H1 (cell line): ENCODE data around the gene NEK4. TPM values are rescaled to one million over a fixed set of nuclear protein-coding genes. Genes with fewer than 3 reads are reported as not detected.

Experiments used
- CTCF ChIA-PET: fragments of 300-600 bp; sonication (Branson Sonifier 250); formaldehyde crosslinking; loops from one replicate; lab custom pipeline; 2021; ENCODE audit not compliant: partially characterized antibody; lab: Charles Lee
- POLR2A ChIA-PET: fragments of 300-600 bp; sonication (Branson Sonifier 250); formaldehyde crosslinking; loops from one replicate; lab custom pipeline; 2021; ENCODE audit warnings: inconsistent platforms; ENCODE audit not compliant: partially characterized antibody; lab: Charles Lee
- DNase-seq, 2 experiments: peaks; one replicate each; pipeline versions ENCODE4 v3.0.0 to v3.0.0-alpha.2; 2010 to 2022; ENCODE audit warnings: low spot score in 2 of 2, low read depth in 1 of 2, mixed read lengths in 1 of 2
- FAIRE-seq: peaks from 2 replicates; lab custom pipeline; 2011; peaks lifted over from hg19 to GRCh38; lab: Jason Lieb, UNC
- H2AFZ ChIP-seq: 2 replicates; pipeline ENCODE4 v1.8.1; 2012; ENCODE audit warnings: low read length, inconsistent platforms
- H2AK5ac ChIP-seq: 2 replicates; pipeline ENCODE4 v1.6.1; 2013; ENCODE audit warnings: low read depth, low read length
- H2BK120ac ChIP-seq: replicated peaks from 2 replicates; pipeline ENCODE3; 2013; ENCODE audit warnings: low read depth, low read length, inconsistent platforms
- H2BK12ac ChIP-seq: 2 replicates; pipeline ENCODE4 v1.6.1; 2013; ENCODE audit warnings: low read depth, low read length
- H2BK15ac ChIP-seq: 2 replicates; pipeline ENCODE4 v1.6.1; 2013; ENCODE audit warnings: low read length
- H2BK20ac ChIP-seq: 2 replicates; pipeline ENCODE4 v1.6.1; 2013; ENCODE audit warnings: low read length
- H2BK5ac ChIP-seq: 2 replicates; pipeline ENCODE4 v1.6.1; 2013; ENCODE audit warnings: low read depth, low read length
- H3K14ac ChIP-seq: 2 replicates; pipeline ENCODE4 v1.6.1; 2013; ENCODE audit warnings: inconsistent platforms; ENCODE audit not compliant: insufficient read length
- H3K18ac ChIP-seq: 2 replicates; pipeline ENCODE4 v1.6.1; 2013; ENCODE audit warnings: low read length; ENCODE audit errors: extremely low read depth
- H3K23ac ChIP-seq: 2 replicates; pipeline ENCODE4 v1.6.1; 2013; ENCODE audit warnings: inconsistent platforms; ENCODE audit not compliant: insufficient read length
- H3K23me2 ChIP-seq: 2 replicates; pipeline ENCODE4 v1.6.1; 2013; ENCODE audit warnings: low read depth, low read length
- H3K27ac ChIP-seq: 2 replicates; pipeline ENCODE4 v1.6.1; 2011; ENCODE audit warnings: low read depth, low read length, inconsistent platforms
- H3K27me3 ChIP-seq, 4 experiments: replicated peaks in 1 of 4; 1 replicate in 1 of 4; 2 replicates in 3 of 4; pipeline versions ENCODE4 v1.6.1 to v1.8.1; 2011 to 2013; ENCODE audit warnings: low read length in 3 of 4, mild to moderate bottlenecking in 3 of 4, inconsistent platforms in 2 of 4, mixed read lengths in 2 of 4, moderate library complexity in 1 of 4; ENCODE audit not compliant: control insufficient read depth in 3 of 4, insufficient read depth in 3 of 4; ENCODE audit errors: extremely low read depth in 1 of 4
- H3K36me3 ChIP-seq, 4 experiments: 2 replicates each; pipeline versions ENCODE4 v1.6.1 to v1.8.1; 2011 to 2013; ENCODE audit warnings: mild to moderate bottlenecking in 4 of 4, low read length in 3 of 4, moderate library complexity in 2 of 4, control low read depth in 1 of 4, inconsistent platforms in 1 of 4; ENCODE audit not compliant: insufficient read depth in 4 of 4, control insufficient read depth in 2 of 4
- H3K4ac ChIP-seq: replicated peaks from 2 replicates; pipeline ENCODE3; 2013; ENCODE audit warnings: low read length, low read depth, mixed read lengths, inconsistent platforms; ENCODE audit not compliant: insufficient read length
- H3K4me1 ChIP-seq, 4 experiments: replicated peaks in 1 of 4; 1 replicate in 1 of 4; 2 replicates in 3 of 4; pipeline versions ENCODE4 v1.6.1 to v1.8.1; 2011 to 2013; ENCODE audit warnings: low read length in 3 of 4, inconsistent platforms in 2 of 4, mixed read lengths in 1 of 4; ENCODE audit not compliant: insufficient read depth in 4 of 4, control insufficient read depth in 3 of 4
- H3K4me2 ChIP-seq, 2 experiments: 2 replicates each; pipeline versions ENCODE4 v1.6.1 to v1.8.1; 2011 to 2013; ENCODE audit warnings: low read depth in 2 of 2, low read length in 2 of 2, control low read depth in 1 of 2, inconsistent platforms in 1 of 2, mild to moderate bottlenecking in 1 of 2; ENCODE audit not compliant: insufficient read depth in 1 of 2
- H3K4me3 ChIP-seq, 4 experiments: fragments of 200-600, 300-600 bp in 1 of 4; sonication (generic), shearing (Covaris generic), sonication (Bioruptor Twin) in 1 of 4; 2 replicates each; pipeline versions ENCODE4 v1.5.1 to v1.8.1; 2011 to 2016; ENCODE audit warnings: low read length in 4 of 4, low read depth in 3 of 4, control low read depth in 2 of 4, inconsistent platforms in 2 of 4, mild to moderate bottlenecking in 2 of 4, mixed read lengths in 1 of 4, moderate library complexity in 1 of 4; ENCODE audit not compliant: insufficient read depth in 2 of 4; ENCODE audit errors: extremely low read depth in 1 of 4
- H3K56ac ChIP-seq: replicated peaks from 2 replicates; pipeline ENCODE3; 2013; ENCODE audit warnings: low read depth, mild to moderate bottlenecking, mixed read lengths, low read length, inconsistent platforms; ENCODE audit not compliant: insufficient read length
- H3K79me1 ChIP-seq: 2 replicates; pipeline ENCODE4 v1.6.1; 2013; ENCODE audit warnings: low read depth, low read length, control low read depth
- H3K79me2 ChIP-seq, 2 experiments: 2 replicates each; pipeline versions ENCODE4 v1.6.1 to v1.8.1; 2012 to 2013; ENCODE audit warnings: low read length in 2 of 2, mild to moderate bottlenecking in 2 of 2, inconsistent platforms in 1 of 2; ENCODE audit not compliant: insufficient read depth in 2 of 2, control insufficient read depth in 1 of 2
- H3K9ac ChIP-seq, 4 experiments: replicated peaks in 1 of 4; 1 replicate in 1 of 4; 2 replicates in 3 of 4; pipeline versions ENCODE4 v1.6.1 to v1.8.1; 2011 to 2013; ENCODE audit warnings: low read depth in 3 of 4, low read length in 3 of 4, control low read depth in 2 of 4, mild to moderate bottlenecking in 2 of 4, moderate library complexity in 2 of 4, inconsistent platforms in 1 of 4; ENCODE audit errors: extremely low read depth in 1 of 4
- H3K9me3 ChIP-seq, 2 experiments: 2 replicates each; pipeline versions ENCODE4 v1.6.1 to v1.8.1; 2012 to 2013; ENCODE audit warnings: mild to moderate bottlenecking in 2 of 2, moderate library complexity in 2 of 2, control low read depth in 1 of 2, inconsistent platforms in 1 of 2, low read depth in 1 of 2, low read length in 1 of 2, mixed read lengths in 1 of 2; ENCODE audit not compliant: insufficient read depth in 2 of 2
- H4K20me1 ChIP-seq, 2 experiments: replicated peaks in 1 of 2; 2 replicates each; pipeline versions ENCODE3 to v1.8.1; 2011 to 2013; ENCODE audit warnings: inconsistent platforms in 2 of 2, low read length in 2 of 2, mild to moderate bottlenecking in 1 of 2; ENCODE audit not compliant: insufficient read depth in 2 of 2, control insufficient read depth in 1 of 2
- H4K5ac ChIP-seq: 2 replicates; pipeline ENCODE4 v1.6.1; 2013; ENCODE audit warnings: low read length, low read depth, mixed read lengths, inconsistent platforms; ENCODE audit not compliant: insufficient read length
- H4K8ac ChIP-seq: 2 replicates; pipeline ENCODE4 v1.8.0; 2013; ENCODE audit warnings: mild to moderate bottlenecking, moderate library complexity, low read length, inconsistent platforms; ENCODE audit not compliant: insufficient read depth; ENCODE audit errors: extremely low read depth
- H4K91ac ChIP-seq: replicated peaks from 2 replicates; pipeline ENCODE3; 2013; ENCODE audit warnings: low read length, mixed read lengths, inconsistent platforms; ENCODE audit not compliant: insufficient read length
- BRCA1 ChIP-seq: IDR thresholded peaks from 2 replicates; pipeline ENCODE4 v1.6.1; 2012; ENCODE audit warnings: low read depth, low read length, improper control_type of control experiment
- CBX8 ChIP-seq: fragments of 300-800, 300-1000 bp; sonication (generic); IDR thresholded peaks from 2 replicates; pipeline ENCODE4 v1.7.1; 2016; ENCODE audit warnings: low read depth, low read length, borderline replicate concordance
- E2F6 ChIP-seq: IDR thresholded peaks from 2 replicates; pipeline ENCODE4 v1.6.1; 2012; ENCODE audit warnings: inconsistent platforms
- EP300 ChIP-seq, 2 experiments: IDR thresholded peaks; 1 replicate in 1 of 2; 2 replicates in 1 of 2; pipeline ENCODE4 v1.6.1; 2011 to 2012; ENCODE audit warnings: low read depth in 2 of 2, low read length in 2 of 2, mild to moderate bottlenecking in 2 of 2, borderline replicate concordance in 1 of 2, inconsistent platforms in 1 of 2, moderate library complexity in 1 of 2
- EZH2 ChIP-seq: fragments of 200-600 bp; sonication (generic); IDR thresholded peaks from 2 replicates; pipeline ENCODE4 v1.7.1; 2012; ENCODE audit warnings: low read depth, mild to moderate bottlenecking, moderate library complexity, low read length, inconsistent platforms; ENCODE audit not compliant: severe bottlenecking
- FOSL1 ChIP-seq: IDR thresholded peaks from 2 replicates; pipeline ENCODE4 v1.6.1; 2011; ENCODE audit warnings: mild to moderate bottlenecking, low read depth, low read length, moderate library complexity; ENCODE audit not compliant: insufficient read depth
- HDAC2 ChIP-seq, 2 experiments: fragments of 300-600 bp in 1 of 2; sonication (generic) in 1 of 2; IDR thresholded peaks; 2 replicates each; pipeline ENCODE4 v1.6.1; 2011 to 2012; ENCODE audit warnings: low read depth in 2 of 2, low read length in 2 of 2, mild to moderate bottlenecking in 2 of 2, moderate library complexity in 2 of 2, borderline replicate concordance in 1 of 2, inconsistent platforms in 1 of 2
- KDM4A ChIP-seq: IDR thresholded peaks from one replicate; pipeline ENCODE4 v1.7.1; 2012; ENCODE audit warnings: low read depth, mild to moderate bottlenecking, moderate library complexity, low read length, inconsistent platforms; ENCODE audit not compliant: severe bottlenecking
- POLR2A ChIP-seq, 2 experiments: IDR thresholded peaks; 1 replicate in 1 of 2; 2 replicates in 1 of 2; pipeline ENCODE4 v1.6.1; 2011; ENCODE audit warnings: low read depth in 2 of 2, low read length in 2 of 2, mild to moderate bottlenecking in 2 of 2; ENCODE audit errors: control extremely low read depth in 1 of 2
- RFX5 ChIP-seq: IDR thresholded peaks from 2 replicates; pipeline ENCODE4 v1.6.1; 2011; ENCODE audit warnings: low read depth, low read length, improper control_type of control experiment, borderline replicate concordance
- SIN3A ChIP-seq, 2 experiments: IDR thresholded peaks in 1 of 2; conservative IDR thresholded peaks in 1 of 2; 2 replicates each; pipeline ENCODE4 v1.6.1; 2011 to 2012; ENCODE audit warnings: low read length in 2 of 2, improper control_type of control experiment in 1 of 2, low read depth in 1 of 2, mild to moderate bottlenecking in 1 of 2
- USF2 ChIP-seq: IDR thresholded peaks from 2 replicates; pipeline ENCODE4 v1.6.1; 2011; ENCODE audit warnings: low read length, improper control_type of control experiment
- WGBS, 2 experiments: shearing (Covaris generic) in 1 of 2; methylation state at CpG; one replicate each; pipeline versions ENCODE4 v1.1.6 to v1.1.7; 2013 to 2015; ENCODE audit warnings: low lambda C conversion rate in 2 of 2, mixed read lengths in 2 of 2, inconsistent platforms in 1 of 2, low coverage in 1 of 2, missing lambda C conversion rate in 1 of 2; ENCODE audit not compliant: insufficient replicate concordance in 2 of 2, insufficient coverage in 1 of 2, insufficient read length in 1 of 2; ENCODE audit errors: extremely low coverage in 1 of 2, missing lambda C conversion rate in 1 of 2; 5-methylcytosine and 5-hydroxymethylcytosine counted together
- polyA plus RNA-seq, 7 experiments: library from polyadenylated mRNA; depleted of rRNA in 3 of 7; stranded (reverse) in 5 of 7; unstranded in 2 of 7; fragments of >200 nt in 5 of 7; fragments of 200-250 nt in 2 of 7; gene quantifications; 1 replicate in 5 of 7; 2 replicates in 1 of 7; 4 replicates in 1 of 7; pipeline versions ENCODE4 v1.2.1 to v1.2.3, GENCODE V29; 2011 to 2013; ENCODE audit warnings: missing spikeins in 2 of 7, mixed read lengths in 2 of 7
- total RNA-seq: library from RNA; stranded (reverse); fragmentation: NEBNext Ultra II Directional; extraction: Animal tissue kit (Norgen Biotek cat#: 25700); gene quantifications from 2 replicates; pipeline ENCODE4 v1.2.1, GENCODE V29; 2021

NEK4 gene
- total and polyA plus RNA-seq, 2 of the 8 experiments (the other 6 are each of a cell fraction or from before 2014, with no cell fraction given): 7.5 to 40.0 TPM

GRCh38 chr3:52722491-52722890, 48.2 kb downstream of the NEK4 start:
- Histone ChIP-seq H2BK12ac (no peak overlapping the region), H3K9ac (no peak overlapping the region), H3K18ac (no peak overlapping the region), H4K20me1 (no peaks in the 10 kb centered on the region), H3K14ac (no peak overlapping the region), H3K9me3 (no peaks in the 10 kb centered on the region), H4K8ac (no peak overlapping the region), H4K91ac (no peak overlapping the region), H3K4me3 (no peak overlapping the region), H3K23ac (no peak overlapping the region), H3K27me3 (no peaks in the 10 kb centered on the region), H2AFZ (no peak overlapping the region), H3K79me2 (no peaks in the 10 kb centered on the region), H3K79me1 (no peaks in the 10 kb centered on the region), H3K36me3 (no peaks in the 10 kb centered on the region; a peak in 1 of 8 replicates), H2AK5ac (no peak overlapping the region), H3K4me1 (no peaks in the 10 kb centered on the region), H4K5ac (no peak overlapping the region), H2BK5ac (no peak overlapping the region), H3K56ac (no peak overlapping the region), H3K4me2 (no peak overlapping the region), H2BK20ac (no peak overlapping the region), H2BK15ac (no peak overlapping the region), H3K4ac (no peak overlapping the region), H3K27ac (no peak overlapping the region), H2BK120ac (no peak overlapping the region), H3K23me2 (no peaks in the 10 kb centered on the region)
- 95% methylated on average over 7 of the region's 7 CpGs; no CpG with 5 or more reads in 1 of the 2 experiments for WGBS, 2 experiments
- DNase-seq (no peak), FAIRE-seq (no peak)
- ChIA-PET POLR2A (no interaction called here), CTCF (no interaction called here)
- TF ChIP-seq HDAC2 (IDR thresholded peaks at IDR 0.05; ENCODE audit: borderline replicate concordance in 1 of 2, low read depth in 2 of 2, low read length in 2 of 2) (no peak), BRCA1 (no peak), EZH2 (no peak), RFX5 (no peak), CBX8 (no peak), KDM4A (no peak), EP300 (IDR thresholded peaks at IDR 0.05; ENCODE audit: borderline replicate concordance in 1 of 2, low read depth in 2 of 2, low read length in 2 of 2) (no peak), POLR2A (IDR thresholded peaks at IDR 0.05; ENCODE audit: control extremely low read depth in 1 of 2, low read depth in 2 of 2, low read length in 2 of 2) (no peak), SIN3A (conservative IDR thresholded peaks at IDR 0.05 in 1 of 2, IDR thresholded peaks at IDR 0.05 in 1 of 2; ENCODE audit: low read depth in 1 of 2, low read length in 2 of 2) (no peak), FOSL1 (no peak), USF2 (no peak), E2F6 (no peak)
